ENCODE data around the gene LRRN2. TPM values are rescaled to one million over a fixed set of nuclear protein-coding genes. Genes with fewer than 3 reads are reported as not detected.

Gene LRRN2
- total RNA-seq, 2 donors from 2014 or later = 6.6 to 8.2 TPM

DNA sequence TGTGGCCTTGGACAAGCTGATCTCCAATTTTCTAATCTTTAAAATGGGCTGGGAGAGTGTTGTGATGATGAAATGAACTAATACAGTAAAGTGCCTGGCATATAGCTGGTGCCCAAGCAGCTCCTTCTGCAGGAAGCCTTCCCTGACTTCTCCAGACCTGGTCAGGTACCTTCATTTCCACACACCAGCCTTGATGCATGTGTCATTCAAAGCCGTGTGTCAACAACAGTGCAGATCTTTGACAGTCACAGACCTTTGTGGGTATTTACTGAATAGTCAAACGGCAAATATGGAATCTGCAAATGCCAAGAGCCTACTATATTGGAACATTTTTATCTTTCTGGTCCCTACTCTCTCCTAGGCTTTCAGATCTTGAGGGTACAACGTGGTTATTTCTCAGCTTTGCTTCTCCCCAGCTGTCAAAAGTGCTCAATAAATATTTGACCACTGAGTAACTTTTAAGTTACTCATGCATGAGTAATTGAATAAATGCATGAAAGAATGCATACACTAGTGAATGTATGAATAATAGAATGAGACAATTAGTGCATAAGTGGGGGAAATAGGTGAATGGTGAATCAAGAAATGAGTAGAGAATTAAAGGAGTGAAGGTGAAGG lies 94.0 kb downstream of the LRRN2 start:
- TF ChIP-seq, protein P1, sequence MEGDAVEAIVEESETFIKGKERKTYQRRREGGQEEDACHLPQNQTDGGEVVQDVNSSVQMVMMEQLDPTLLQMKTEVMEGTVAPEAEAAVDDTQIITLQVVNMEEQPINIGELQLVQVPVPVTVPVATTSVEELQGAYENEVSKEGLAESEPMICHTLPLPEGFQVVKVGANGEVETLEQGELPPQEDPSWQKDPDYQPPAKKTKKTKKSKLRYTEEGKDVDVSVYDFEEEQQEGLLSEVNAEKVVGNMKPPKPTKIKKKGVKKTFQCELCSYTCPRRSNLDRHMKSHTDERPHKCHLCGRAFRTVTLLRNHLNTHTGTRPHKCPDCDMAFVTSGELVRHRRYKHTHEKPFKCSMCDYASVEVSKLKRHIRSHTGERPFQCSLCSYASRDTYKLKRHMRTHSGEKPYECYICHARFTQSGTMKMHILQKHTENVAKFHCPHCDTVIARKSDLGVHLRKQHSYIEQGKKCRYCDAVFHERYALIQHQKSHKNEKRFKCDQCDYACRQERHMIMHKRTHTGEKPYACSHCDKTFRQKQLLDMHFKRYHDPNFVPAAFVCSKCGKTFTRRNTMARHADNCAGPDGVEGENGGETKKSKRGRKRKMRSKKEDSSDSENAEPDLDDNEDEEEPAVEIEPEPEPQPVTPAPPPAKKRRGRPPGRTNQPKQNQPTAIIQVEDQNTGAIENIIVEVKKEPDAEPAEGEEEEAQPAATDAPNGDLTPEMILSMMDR (IDR thresholded peaks at IDR 0.05) = no peak
- no peaks in the 10 kb centered on the region for H3K4me1 ChIP-seq
- H3K4me3 ChIP-seq = no peak overlapping the region
- no peak for DNase-seq (ENCODE audit: low spot score)
- no peak overlapping the region for H3K27ac ChIP-seq
- no peaks in the 10 kb centered on the region for H3K9me3 ChIP-seq
- H3K27me3 ChIP-seq = no peaks in the 10 kb centered on the region
- no peaks in the 10 kb centered on the region for H3K36me3 ChIP-seq

- H3K36me3 ChIP-seq = no peaks in the 10 kb centered on the region
- no peak overlapping the region for H3K4me3 ChIP-seq
- H3K9me3 ChIP-seq = no peaks in the 10 kb centered on the region
- H3K4me1 ChIP-seq = no peaks in the 10 kb centered on the region
- TF ChIP-seq, protein P1 (IDR thresholded peaks at IDR 0.05) = no peak
- DNase-seq (ENCODE audit: low spot score) = no peak
- no peak overlapping the region for H3K27ac ChIP-seq
- H3K27me3 ChIP-seq = no peaks in the 10 kb centered on the region
These were observed 96.0 kb downstream of the LRRN2 start for GRCh38 chr1:204589409-204590038.

DNA sequence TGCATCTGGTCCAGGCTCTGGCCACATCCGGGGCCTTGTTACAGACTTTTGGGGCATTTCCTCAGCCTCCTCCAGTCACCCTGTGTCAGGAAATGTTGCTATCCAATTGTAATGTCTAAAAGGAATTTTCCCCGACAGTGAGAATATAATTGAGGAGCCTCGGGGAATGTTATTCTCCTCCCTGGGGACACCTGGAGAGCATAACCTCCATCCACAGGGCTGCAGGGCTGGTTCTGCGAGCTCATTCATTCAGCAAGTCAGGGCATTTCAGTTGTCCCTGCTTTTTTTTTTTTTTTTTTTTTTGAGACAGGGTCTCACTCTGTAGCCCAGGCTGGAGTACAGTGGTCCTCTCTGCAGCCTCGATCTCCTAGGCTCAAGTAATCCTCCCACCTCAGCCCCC lies 96.7 kb downstream of the LRRN2 start:
- TF ChIP-seq, protein P1 (IDR thresholded peaks at IDR 0.05) = no peak
- Histone ChIP-seq H3K4me1 (no peaks in the 10 kb centered on the region), H3K27me3 (no peaks in the 10 kb centered on the region), H3K9me3 (no peaks in the 10 kb centered on the region), H3K4me3 (no peak overlapping the region), H3K27ac (no peak overlapping the region), H3K36me3 (no peaks in the 10 kb centered on the region)
- no peak for DNase-seq (ENCODE audit: low spot score)

DNA sequence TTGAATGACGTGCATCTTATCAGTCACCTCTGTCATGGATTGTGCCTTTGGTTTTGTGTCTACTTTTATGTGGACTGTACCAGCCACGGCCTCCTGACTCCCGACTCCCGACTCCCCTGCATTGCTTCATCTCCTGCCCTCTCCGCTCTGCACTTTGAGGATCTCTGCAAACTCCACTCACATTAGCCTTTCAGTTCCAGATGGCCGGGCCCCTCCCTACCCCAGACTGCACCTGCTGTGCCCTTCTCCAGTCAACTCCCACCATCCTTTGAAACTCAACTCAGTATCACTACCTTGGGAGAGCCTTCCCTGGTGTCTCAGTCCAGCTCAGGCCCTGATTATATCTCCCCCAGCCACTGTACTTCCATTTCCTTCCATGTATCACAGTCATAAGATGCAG lies 97.9 kb downstream of the LRRN2 start:
- DNase-seq (ENCODE audit: low spot score) = no peak
- TF ChIP-seq, protein P1 (IDR thresholded peaks at IDR 0.05) = no peak
- no peak overlapping the region for H3K27ac ChIP-seq
- H3K9me3 ChIP-seq = no peaks in the 10 kb centered on the region
- no peaks in the 10 kb centered on the region for H3K4me1 ChIP-seq
- H3K4me3 ChIP-seq = no peak overlapping the region
- no peaks in the 10 kb centered on the region for H3K36me3 ChIP-seq
- no peaks in the 10 kb centered on the region for H3K27me3 ChIP-seq

- H3K9me3 ChIP-seq = no peaks in the 10 kb centered on the region
- no peak overlapping the region for H3K4me3 ChIP-seq
- no peak for DNase-seq (ENCODE audit: low spot score)
- H3K27me3 ChIP-seq = no peaks in the 10 kb centered on the region
- no peaks in the 10 kb centered on the region for H3K36me3 ChIP-seq
- H3K4me1 ChIP-seq = no peaks in the 10 kb centered on the region
- H3K27ac ChIP-seq = no peak overlapping the region
- TF ChIP-seq, protein P1 (IDR thresholded peaks at IDR 0.05) = no peak
These were observed 100.7 kb downstream of the LRRN2 start for GRCh38 chr1:204584699-204585372.
